Tibial nerve (tissue), 4 donors: ENCODE measurements around the gene RELN. TPM values are rescaled to one million over a fixed set of nuclear protein-coding genes. Genes with fewer than 3 reads are reported as not detected.

Source experiments
- DNase-seq, 2 donors: peaks; one replicate each; pipeline ENCODE4 v3.0.0-alpha.2; 2019; ENCODE audit warnings: low spot score in 2 of 2
- H3K27ac ChIP-seq, 4 donors: fragments of 200-600 bp; sonication (generic) in 3 of 4; one replicate each; pipeline ENCODE4 v1.5.1; 2017 to 2019; ENCODE audit warnings: mild to moderate bottlenecking in 1 of 4
- H3K27me3 ChIP-seq, 2 donors: fragments of 200-600 bp; sonication (generic) in 1 of 2; one replicate each; pipeline versions ENCODE4 v1.5.1 to v1.6.0; 2017 to 2019
- H3K36me3 ChIP-seq, 3 donors: fragments of 200-600 bp; sonication (generic); one replicate each; pipeline ENCODE4 v1.5.1; 2018 to 2019
- H3K4me1 ChIP-seq, 4 donors: fragments of 200-600 bp; sonication (generic) in 3 of 4; one replicate each; pipeline ENCODE4 v1.5.1; 2017 to 2019
- H3K4me3 ChIP-seq, 4 donors: fragments of 200-600 bp; sonication (generic) in 3 of 4; one replicate each; pipeline ENCODE4 v1.5.1; 2017 to 2019; ENCODE audit warnings: mild to moderate bottlenecking in 1 of 4, moderate library complexity in 1 of 4
- H3K9me3 ChIP-seq, 4 donors: fragments of 200-600 bp; sonication (generic) in 3 of 4; one replicate each; pipeline ENCODE4 v1.5.1; 2017 to 2019
- EP300 ChIP-seq, 2 donors: sonication (generic); formaldehyde crosslinking; IDR thresholded peaks; one replicate each; pipeline ENCODE4 v1.6.1; 2017; ENCODE audit warnings: antibody characterized with exemption in 2 of 2, mild to moderate bottlenecking in 1 of 2
- POLR2A ChIP-seq, 2 donors: fragments of 450-650 bp; IDR thresholded peaks; one replicate each; pipeline ENCODE4 v1.6.1; 2017; ENCODE audit warnings: antibody characterized with exemption in 2 of 2, mild to moderate bottlenecking in 2 of 2, moderate library complexity in 2 of 2
- WGBS, 2 donors: methylation state at CpG; one replicate each; pipeline ENCODE4 v1.1.5; 2018; 5-methylcytosine and 5-hydroxymethylcytosine counted together
- total RNA-seq, 4 donors: library from RNA; depleted of rRNA; stranded (reverse); fragments of >200 nt; gene quantifications; one replicate each; pipeline ENCODE4 v1.1.0, GENCODE V29; 2016
- TF ChIP-seq, protein P1 (sequence below), 5 experiments: fragments of 200-600 bp in 3 of 5; fragments of 450-650 bp in 2 of 5; sonication (generic) in 3 of 5; IDR thresholded peaks; one replicate each; pipeline ENCODE4 v1.5.1; 2016 to 2019; ENCODE audit warnings: antibody characterized with exemption in 5 of 5, mild to moderate bottlenecking in 3 of 5, moderate library complexity in 2 of 5

The RELN gene
- total RNA-seq, 4 donors from 2014 or later = 80.4 to 117 (median 102) TPM

GRCh38 chr7:104012835-104013234, 23.4 kb upstream of the RELN start:
- TF ChIP-seq POLR2A (IDR thresholded peaks at IDR 0.05) (no peak), EP300 (IDR thresholded peaks at IDR 0.05) (no peak)
- TF ChIP-seq, protein P1, sequence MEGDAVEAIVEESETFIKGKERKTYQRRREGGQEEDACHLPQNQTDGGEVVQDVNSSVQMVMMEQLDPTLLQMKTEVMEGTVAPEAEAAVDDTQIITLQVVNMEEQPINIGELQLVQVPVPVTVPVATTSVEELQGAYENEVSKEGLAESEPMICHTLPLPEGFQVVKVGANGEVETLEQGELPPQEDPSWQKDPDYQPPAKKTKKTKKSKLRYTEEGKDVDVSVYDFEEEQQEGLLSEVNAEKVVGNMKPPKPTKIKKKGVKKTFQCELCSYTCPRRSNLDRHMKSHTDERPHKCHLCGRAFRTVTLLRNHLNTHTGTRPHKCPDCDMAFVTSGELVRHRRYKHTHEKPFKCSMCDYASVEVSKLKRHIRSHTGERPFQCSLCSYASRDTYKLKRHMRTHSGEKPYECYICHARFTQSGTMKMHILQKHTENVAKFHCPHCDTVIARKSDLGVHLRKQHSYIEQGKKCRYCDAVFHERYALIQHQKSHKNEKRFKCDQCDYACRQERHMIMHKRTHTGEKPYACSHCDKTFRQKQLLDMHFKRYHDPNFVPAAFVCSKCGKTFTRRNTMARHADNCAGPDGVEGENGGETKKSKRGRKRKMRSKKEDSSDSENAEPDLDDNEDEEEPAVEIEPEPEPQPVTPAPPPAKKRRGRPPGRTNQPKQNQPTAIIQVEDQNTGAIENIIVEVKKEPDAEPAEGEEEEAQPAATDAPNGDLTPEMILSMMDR (IDR thresholded peaks at IDR 0.05) = no peak
- no peak for DNase-seq
- Histone ChIP-seq H3K9me3 (no peaks in the 10 kb centered on the region), H3K27ac (no peak overlapping the region), H3K4me3 (no peak overlapping the region), H3K36me3 (no peaks in the 10 kb centered on the region), H3K4me1 (peaks cover 0 to 3% (median 0%) of the 10 kb centered on the region in 4 donors), H3K27me3 (no peaks in the 10 kb centered on the region)
- WGBS, 2 donors = 49 to 73% methylated on average over 1 of the region's 1 CpG

GRCh38 chr7:104011829-104012228, 22.4 kb upstream of the RELN start:
- Histone ChIP-seq H3K4me3 (no peak overlapping the region), H3K36me3 (no peaks in the 10 kb centered on the region), H3K27ac (peak overlapping the region in 1 of 4 donors; percentile 33), H3K9me3 (no peaks in the 10 kb centered on the region), H3K4me1 (peaks cover 0 to 3% (median 0%) of the 10 kb centered on the region in 4 donors), H3K27me3 (no peaks in the 10 kb centered on the region)
- WGBS, 2 donors = 91 to 96% methylated on average over 2 of the region's 2 CpGs
- TF ChIP-seq POLR2A (IDR thresholded peaks at IDR 0.05) (no peak), EP300 (IDR thresholded peaks at IDR 0.05) (no peak)
- TF ChIP-seq, protein P1 (IDR thresholded peaks at IDR 0.05) = no peak
- no peak for DNase-seq

GRCh38 chr7:104010052-104010909, 20.8 kb upstream of the RELN start:
- Histone ChIP-seq H3K36me3 (no peaks in the 10 kb centered on the region), H3K4me1 (no peaks in the 10 kb centered on the region), H3K27me3 (no peaks in the 10 kb centered on the region), H3K27ac (peak overlapping the region in 3 of 4 donors; percentile 13 to 68 (median 66)), H3K4me3 (no peak overlapping the region), H3K9me3 (no peaks in the 10 kb centered on the region)
- TF ChIP-seq EP300 (IDR thresholded peaks at IDR 0.05) = no peak
- TF ChIP-seq, protein P1 (IDR thresholded peaks at IDR 0.05) = no peak
- TF ChIP-seq POLR2A (IDR thresholded peaks at IDR 0.05) = no peak
- WGBS, 2 donors = 47 to 53% methylated on average over 5 of the region's 5 CpGs
- DNase-seq = no peak

- no peak for DNase-seq
- no peaks in the 10 kb centered on the region for H3K9me3 ChIP-seq
- no peaks in the 10 kb centered on the region for H3K4me1 ChIP-seq
- H3K36me3 ChIP-seq = no peaks in the 10 kb centered on the region
- H3K4me3 ChIP-seq = no peak overlapping the region
- peak overlapping the region; percentile 34 to 67 (median 59) for H3K27ac ChIP-seq
- 58 to 60% methylated on average over 4 of the region's 4 CpGs for WGBS, 2 donors
- no peaks in the 10 kb centered on the region for H3K27me3 ChIP-seq
- TF ChIP-seq, protein P1 (IDR thresholded peaks at IDR 0.05) = no peak
- TF ChIP-seq EP300 (IDR thresholded peaks at IDR 0.05) = peak in 1 of 2 donors; percentile 67
Measured at GRCh38 chr7:104008107-104008506, 18.6 kb upstream of the RELN start.

DNA sequence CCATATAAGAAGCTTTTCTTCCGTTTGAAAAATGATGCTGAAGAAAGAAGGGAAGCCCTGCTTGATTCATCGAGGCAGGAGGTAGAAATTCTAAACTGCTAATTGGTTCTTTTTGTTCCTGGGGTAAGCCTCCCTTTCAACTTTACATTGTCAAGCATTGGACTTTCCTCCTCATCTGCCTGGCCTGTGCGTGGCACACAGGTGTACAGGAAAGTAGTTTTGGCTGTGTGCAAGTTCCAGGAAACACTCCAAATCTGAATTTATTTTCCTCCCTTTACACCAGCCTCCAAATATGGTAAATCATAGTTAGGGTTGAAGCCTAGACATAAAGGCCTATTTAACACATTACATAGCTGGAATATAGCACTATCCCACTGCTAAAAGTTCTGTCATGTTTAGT, 18.2 kb upstream of the RELN start:
- no peaks in the 10 kb centered on the region for H3K4me1 ChIP-seq
- no peaks in the 10 kb centered on the region for H3K27me3 ChIP-seq
- TF ChIP-seq POLR2A (IDR thresholded peaks at IDR 0.05) = no peak
- no peak for TF ChIP-seq EP300 (IDR thresholded peaks at IDR 0.05)
- TF ChIP-seq, protein P1 (IDR thresholded peaks at IDR 0.05) = no peak
- no peak for DNase-seq
- H3K4me3 ChIP-seq = no peak overlapping the region
- H3K9me3 ChIP-seq = no peaks in the 10 kb centered on the region
- no peaks in the 10 kb centered on the region for H3K36me3 ChIP-seq
- WGBS, 2 donors = 40 to 50% methylated on average over 3 of the region's 3 CpGs
- H3K27ac ChIP-seq = peak overlapping the region; percentile 34 to 67 (median 59)
